Measurements from ENCODE around the gene ADM5. TPM values are rescaled to one million over a fixed set of nuclear protein-coding genes. Genes with fewer than 3 reads are reported as not detected.
A peak's percentile ranks its signal among the peaks of the same experiment; 100 is the strongest.

The ADM5 gene
- polyA plus RNA-seq, 3 donors = 1.2 TPM; not detected in 2

GRCh38 chr19:49665036-49665350, 24.4 kb upstream of the ADM5 start:
- H3K9me3 Mint-ChIP-seq = no peaks in the 10 kb centered on the region
- peaks cover 29 to 40% of the 10 kb centered on the region in 2 donors for H3K36me3 Mint-ChIP-seq
- H3K27ac ChIP-seq (ENCODE audit: low read depth in 1 of 2, low read length in 2 of 2) = peak overlapping the region; percentile 52 to 78
- H3K4me1 Mint-ChIP-seq = peaks cover 32% of the 10 kb centered on the region
- peaks cover 45% of the 10 kb centered on the region for H3K79me2 ChIP-seq (ENCODE audit: insufficient read depth, low read length)
- WGBS (ENCODE audit: insufficient coverage) = 1% methylated on average over 7 of the region's 7 CpGs
- H3K9ac ChIP-seq (ENCODE audit: insufficient read depth, low read length, poor library complexity, severe bottlenecking) = peak overlapping the region; percentile 64
- no peaks in the 10 kb centered on the region for H3K9me3 ChIP-seq (replicated peaks in 1 of 2; ENCODE audit: control insufficient read depth in 1 of 2, insufficient read depth in 1 of 2, low read length in 2 of 2)
- TF ChIP-seq, protein P1, sequence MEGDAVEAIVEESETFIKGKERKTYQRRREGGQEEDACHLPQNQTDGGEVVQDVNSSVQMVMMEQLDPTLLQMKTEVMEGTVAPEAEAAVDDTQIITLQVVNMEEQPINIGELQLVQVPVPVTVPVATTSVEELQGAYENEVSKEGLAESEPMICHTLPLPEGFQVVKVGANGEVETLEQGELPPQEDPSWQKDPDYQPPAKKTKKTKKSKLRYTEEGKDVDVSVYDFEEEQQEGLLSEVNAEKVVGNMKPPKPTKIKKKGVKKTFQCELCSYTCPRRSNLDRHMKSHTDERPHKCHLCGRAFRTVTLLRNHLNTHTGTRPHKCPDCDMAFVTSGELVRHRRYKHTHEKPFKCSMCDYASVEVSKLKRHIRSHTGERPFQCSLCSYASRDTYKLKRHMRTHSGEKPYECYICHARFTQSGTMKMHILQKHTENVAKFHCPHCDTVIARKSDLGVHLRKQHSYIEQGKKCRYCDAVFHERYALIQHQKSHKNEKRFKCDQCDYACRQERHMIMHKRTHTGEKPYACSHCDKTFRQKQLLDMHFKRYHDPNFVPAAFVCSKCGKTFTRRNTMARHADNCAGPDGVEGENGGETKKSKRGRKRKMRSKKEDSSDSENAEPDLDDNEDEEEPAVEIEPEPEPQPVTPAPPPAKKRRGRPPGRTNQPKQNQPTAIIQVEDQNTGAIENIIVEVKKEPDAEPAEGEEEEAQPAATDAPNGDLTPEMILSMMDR (IDR thresholded peaks at IDR 0.05) = no peak
- intact Hi-C loops (cut with micrococcal nuclease) = loop anchor here in 1 of 2 donors (10.0 kb wide), 1 partner anchor 360 kb away; the partner anchor contains the start of genes VRK3 and ZNF473
- H3K4me3 ChIP-seq (replicated peaks in 1 of 3; ENCODE audit: low read depth in 2 of 3, low read length in 3 of 3) = peak overlapping the region; percentile 52 to 94 (median 72)
- peak overlapping the region; percentile 100 for H3K4me2 ChIP-seq (replicated peaks; ENCODE audit: extremely low read depth, low read length, poor library complexity, severe bottlenecking)
- H3K4me3 Mint-ChIP-seq = peak overlapping the region; percentile 97 to 100
- peak overlapping the region; percentile 92 for H2AFZ ChIP-seq (ENCODE audit: insufficient read depth, low read depth, low read length, poor library complexity, severe bottlenecking)
- peaks cover 27 to 33% of the 10 kb centered on the region in 2 donors for H3K36me3 ChIP-seq (replicated peaks in 1 of 2; ENCODE audit: control insufficient read depth in 1 of 2, insufficient read depth in 2 of 2, low read length in 2 of 2)
- DNase-seq = no peak
- no peaks in the 10 kb centered on the region for H3K27me3 ChIP-seq (ENCODE audit: control insufficient read depth in 2 of 2, insufficient read depth in 2 of 2, low read length in 2 of 2)
- H4K20me1 ChIP-seq (ENCODE audit: insufficient read depth, low read length) = peaks cover 41% of the 10 kb centered on the region
- H3K27me3 Mint-ChIP-seq (ENCODE audit: low read depth in 3 of 3) = no peaks in the 10 kb centered on the region
- H3K4me1 ChIP-seq (ENCODE audit: control insufficient read depth in 1 of 2, insufficient read depth in 2 of 2, low read length in 2 of 2) = peaks cover 17 to 35% of the 10 kb centered on the region in 2 donors
- H3K27ac Mint-ChIP-seq = peak overlapping the region; percentile 89 to 99 (median 94)

DNA sequence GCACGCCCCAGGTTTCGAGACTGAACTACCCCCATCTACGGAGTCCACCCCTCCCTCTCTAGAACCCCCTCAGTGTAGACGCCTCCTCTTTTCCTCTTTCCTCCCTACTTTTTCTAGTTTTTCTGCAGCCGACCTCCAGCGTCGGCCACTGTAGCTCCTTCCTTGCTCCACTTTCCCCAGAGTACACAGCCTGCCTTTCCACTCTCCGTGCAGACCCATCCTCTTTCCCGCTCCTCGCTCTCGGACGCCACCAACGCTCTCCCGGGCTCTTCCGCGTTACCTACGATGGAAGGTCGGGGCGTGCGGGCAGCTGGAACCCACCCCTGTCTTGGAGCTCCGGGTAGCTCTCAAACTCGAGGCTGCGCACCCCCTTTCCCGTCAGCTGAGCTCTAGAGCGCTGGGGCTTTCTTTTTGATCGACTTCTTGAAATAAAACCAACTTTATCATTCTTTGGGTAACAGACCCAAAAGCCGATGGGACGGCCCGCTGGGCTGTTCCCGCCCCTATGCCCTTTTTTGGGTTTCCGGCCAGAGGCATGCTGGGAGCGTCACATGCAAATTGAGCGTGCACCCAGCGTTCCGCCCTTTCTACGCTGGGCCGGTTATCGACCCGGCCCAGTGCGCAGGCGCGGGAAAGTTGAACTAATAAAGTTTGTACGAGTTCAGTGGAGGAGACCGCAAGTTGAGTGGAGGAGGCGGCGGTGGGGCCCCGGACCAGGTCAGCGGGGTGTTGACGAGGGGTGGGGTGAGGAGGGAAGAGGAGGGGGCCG, 23.9 kb upstream of the ADM5 start, which contains the start of the genes BCL2L12 and IRF3:
BCL2L12 (plus strand) TSS at position 583 of the 769 bp plus-strand sequence. CDS start 760 bp downstream, outside the sequence.
IRF3 (minus strand) TSS at position 507 of the 769 bp plus-strand sequence. CDS start 1,019 bp downstream, outside the sequence.
- intact Hi-C loops (cut with micrococcal nuclease) = loop anchor here in 1 of 2 donors (10.0 kb wide), 1 partner anchor 359 kb away; the partner anchor contains the start of genes VRK3 and ZNF473
- peak within 1 kb of the TSS; percentile 100 for H3K4me2 ChIP-seq (replicated peaks; ENCODE audit: extremely low read depth, low read length, poor library complexity, severe bottlenecking)
- Mint-ChIP-seq H3K9me3 (peaks cover 0 to under 1% (median 0%) of the 10 kb centered on the region in 7 donors), H3K4me1 (peaks cover 32% of the 10 kb centered on the region), H3K27me3 (ENCODE audit: low read depth in 3 of 3) (no peaks in the 10 kb centered on the region), H3K27ac (peak within 1 kb of the TSS; percentile 89 to 99 (median 94)), H3K36me3 (peaks cover 25 to 36% of the 10 kb centered on the region in 2 donors), H3K4me3 (peak within 1 kb of the TSS; percentile 97 to 100)
- H3K4me1 ChIP-seq (ENCODE audit: control insufficient read depth in 1 of 2, insufficient read depth in 2 of 2, low read length in 2 of 2) = peaks cover 17 to 35% of the 10 kb centered on the region in 2 donors
- peak within 1 kb of the TSS; percentile 92 for H2AFZ ChIP-seq (ENCODE audit: insufficient read depth, low read depth, low read length, poor library complexity, severe bottlenecking)
- H4K20me1 ChIP-seq (ENCODE audit: insufficient read depth, low read length) = peaks cover 37% of the 10 kb centered on the region
- H3K9ac ChIP-seq (ENCODE audit: insufficient read depth, low read length, poor library complexity, severe bottlenecking) = peak within 1 kb of the TSS; percentile 64
- under 1% methylated on average over 39 of the region's 50 CpGs for WGBS (ENCODE audit: insufficient coverage)
- H3K27me3 ChIP-seq (ENCODE audit: control insufficient read depth in 2 of 2, insufficient read depth in 2 of 2, low read length in 2 of 2) = no peaks in the 10 kb centered on the region
- DNase-seq = peak; percentile 95 to 97 (median 95)
- peaks cover 45% of the 10 kb centered on the region for H3K79me2 ChIP-seq (ENCODE audit: insufficient read depth, low read length)
- TF ChIP-seq, protein P1 (IDR thresholded peaks at IDR 0.05) = no peak
- peaks cover 22 to 27% of the 10 kb centered on the region in 2 donors for H3K36me3 ChIP-seq (replicated peaks in 1 of 2; ENCODE audit: control insufficient read depth in 1 of 2, insufficient read depth in 2 of 2, low read length in 2 of 2)
- H3K4me3 ChIP-seq (replicated peaks in 1 of 3; ENCODE audit: low read depth in 2 of 3, low read length in 3 of 3) = peak within 1 kb of the TSS; percentile 52 to 94 (median 72)
- peak within 1 kb of the TSS; percentile 52 to 78 for H3K27ac ChIP-seq (ENCODE audit: low read depth in 1 of 2, low read length in 2 of 2)
- no peaks in the 10 kb centered on the region for H3K9me3 ChIP-seq (replicated peaks in 1 of 2; ENCODE audit: control insufficient read depth in 1 of 2, insufficient read depth in 1 of 2, low read length in 2 of 2)

All from CD14-positive monocyte (primary cell).